NCI-H187 (cell line): Measurements from ENCODE around the gene S1PR2.
A peak's percentile ranks its signal among the peaks of the same experiment; 100 is the strongest.
"Not testable (repeated sequence)": the region's sequence is repeated elsewhere in the genome, so short reads cannot be mapped to it uniquely, and the experiment has no call there.

Experiments
- DNase-seq, 2 experiments: peaks; one replicate each; lab custom pipeline; 2025; lab: John Stamatoyannopoulos, UW

The S1PR2 gene

DNA sequence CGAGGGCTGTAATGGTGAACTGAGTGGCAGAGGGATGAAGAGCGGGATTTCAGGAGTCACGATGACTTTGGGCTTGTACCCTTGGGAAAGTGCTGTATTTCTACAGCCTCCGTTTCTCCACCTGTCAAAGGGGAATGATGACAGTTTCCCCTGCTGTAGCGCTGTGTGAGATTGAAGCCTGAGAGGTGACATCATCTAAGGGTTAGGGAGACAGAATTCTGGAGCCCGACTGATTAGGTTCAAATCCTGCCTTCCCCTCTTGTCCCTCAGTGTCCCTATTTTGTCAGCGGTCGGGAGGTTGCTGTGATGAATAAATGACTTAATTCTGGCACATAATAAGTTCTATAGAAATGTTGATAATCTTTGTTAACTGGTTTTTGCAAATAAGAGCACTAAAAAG, 21.6 kb upstream of the S1PR2 start:
- no peak for DNase-seq

DNA sequence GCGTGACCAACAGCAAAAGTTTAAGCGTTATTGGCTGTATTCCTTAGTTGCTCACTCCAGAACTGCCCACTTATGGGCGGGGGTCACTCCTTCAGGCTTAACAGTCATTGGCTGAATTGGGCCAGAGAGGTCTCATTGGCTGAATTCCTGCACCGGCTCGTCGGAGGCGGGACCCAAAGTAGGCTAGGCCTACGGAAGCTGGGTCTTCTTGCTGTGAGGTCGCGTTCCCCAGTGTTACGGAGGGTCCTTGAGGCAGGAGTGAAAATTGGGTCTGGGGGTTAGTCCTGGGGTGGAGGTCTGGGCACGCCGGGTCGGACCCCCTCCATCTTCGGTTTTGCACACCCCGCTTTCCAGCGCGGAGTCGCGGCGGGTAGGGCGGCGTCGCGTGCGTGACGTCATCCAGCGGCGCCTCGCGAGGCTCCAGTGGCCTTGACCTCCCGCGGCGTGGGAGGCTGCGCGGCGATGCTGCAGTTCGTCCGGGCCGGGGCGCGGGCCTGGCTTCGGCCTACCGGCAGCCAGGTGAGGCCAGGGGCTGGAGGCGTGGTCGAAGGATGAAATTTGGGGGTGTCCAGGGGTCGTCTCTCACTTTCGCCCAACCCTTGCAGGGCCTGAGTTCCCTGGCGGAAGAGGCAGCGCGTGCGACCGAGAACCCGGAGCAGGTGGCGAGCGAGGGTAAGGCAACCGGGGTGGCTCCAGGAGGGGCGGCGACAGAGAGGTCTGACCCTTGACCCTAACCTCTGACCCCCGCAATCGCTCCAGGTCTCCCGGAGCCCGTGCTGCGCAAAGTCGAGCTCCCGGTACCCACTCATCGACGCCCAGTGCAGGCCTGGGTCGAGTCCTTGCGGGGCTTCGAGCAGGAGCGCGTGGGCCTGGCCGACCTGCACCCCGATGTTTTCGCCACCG, 20.9 kb upstream of the S1PR2 start, which contains the start of gene MRPL4:
TSS of gene MRPL4 (plus strand) at position 423 of the 903 bp plus-strand sequence. CDS start at position 463, 40 bp downstream.
- DNase-seq = peak; percentile 82 to 89

- DNase-seq = no peak
Measured at GRCh38 chr19:10246511-10246910, 15.4 kb upstream of the S1PR2 start.

DNA sequence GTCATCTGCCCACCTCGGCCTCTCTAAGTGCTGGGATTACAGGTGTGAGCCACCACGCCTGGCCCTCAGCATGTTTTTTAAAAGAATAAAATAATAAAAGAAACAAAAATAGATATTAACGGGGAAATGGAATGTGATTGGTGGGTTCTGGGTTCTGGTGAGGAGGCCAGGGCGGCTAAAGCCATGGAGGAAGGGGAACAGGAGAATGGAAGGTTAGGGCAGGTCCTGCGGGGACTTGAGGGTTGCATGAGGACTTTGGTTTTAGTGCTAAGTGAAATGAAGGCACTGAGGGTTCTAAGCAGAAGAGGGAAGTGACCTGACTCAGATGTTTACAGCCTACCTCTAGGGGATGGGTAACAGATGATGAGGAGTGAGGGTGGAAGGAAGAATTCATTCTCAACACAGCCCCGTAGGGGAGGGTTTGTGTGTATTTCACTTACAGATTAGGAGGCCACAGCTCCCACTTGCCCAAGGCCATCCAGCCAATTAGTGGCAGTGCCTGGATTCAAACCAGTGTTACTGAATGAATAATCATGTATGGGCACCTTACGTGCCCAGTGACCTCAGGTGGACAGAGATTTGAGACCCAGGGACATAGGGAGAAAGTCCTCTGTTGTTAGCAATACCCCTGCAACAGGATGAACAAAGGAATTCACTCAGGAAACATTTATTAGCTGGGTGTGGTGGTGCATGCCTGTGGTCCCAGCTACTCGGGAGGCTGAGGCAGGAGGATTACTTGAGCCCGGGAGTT, 14.2 kb upstream of the S1PR2 start:
- DNase-seq = no peak

GRCh38 chr19:10243606-10244005, 12.5 kb upstream of the S1PR2 start:
- DNase-seq = no peak

GRCh38 chr19:10241826-10242449, 10.8 kb upstream of the S1PR2 start:
- DNase-seq = not testable (repeated sequence)

- DNase-seq = no peak
Measured at GRCh38 chr19:10238172-10238783, 7.1 kb upstream of the S1PR2 start.

DNA sequence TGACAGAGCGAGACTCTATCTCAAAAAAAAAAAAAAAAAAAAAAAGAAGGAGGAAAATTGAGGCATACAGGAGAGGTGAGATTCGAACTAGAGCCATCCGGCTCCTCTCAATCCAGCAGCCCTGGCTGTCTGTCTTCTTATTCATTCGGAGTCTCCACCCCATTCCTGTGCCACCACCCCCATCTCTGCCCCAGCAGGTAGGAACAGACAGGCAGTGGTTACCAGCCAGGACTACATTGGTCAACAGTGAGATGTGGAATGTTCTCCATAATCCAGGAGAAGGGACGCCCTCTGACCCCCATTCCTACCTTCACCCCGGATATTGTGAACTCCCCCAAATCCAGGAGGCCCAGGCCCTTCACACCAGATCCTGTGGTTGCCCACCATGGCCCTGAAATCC, 6.6 kb upstream of the S1PR2 start:
- no peak for DNase-seq

- not testable (repeated sequence) for DNase-seq
Measured at GRCh38 chr19:10235409-10235808, 4.3 kb upstream of the S1PR2 start.

DNA sequence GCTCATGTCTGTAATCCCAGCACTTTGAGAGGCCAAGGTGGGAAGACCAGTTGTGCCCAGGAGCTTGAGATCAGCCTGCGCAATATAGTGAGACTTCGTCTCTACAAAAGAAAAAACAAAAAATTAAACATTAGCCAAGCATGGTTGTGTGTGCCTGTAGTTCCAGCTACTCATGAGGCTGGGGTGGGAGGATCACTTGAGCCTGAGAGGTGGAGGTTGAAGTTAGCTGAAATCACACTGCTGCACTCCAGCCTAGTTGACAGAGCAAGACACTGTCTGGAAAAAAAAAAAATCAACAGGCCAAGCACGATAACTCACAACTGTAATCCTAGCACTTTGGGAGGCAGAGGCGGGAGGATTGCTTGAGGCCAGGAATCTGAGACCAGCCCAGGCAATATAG, 3.9 kb upstream of the S1PR2 start:
- DNase-seq = no peak

DNA sequence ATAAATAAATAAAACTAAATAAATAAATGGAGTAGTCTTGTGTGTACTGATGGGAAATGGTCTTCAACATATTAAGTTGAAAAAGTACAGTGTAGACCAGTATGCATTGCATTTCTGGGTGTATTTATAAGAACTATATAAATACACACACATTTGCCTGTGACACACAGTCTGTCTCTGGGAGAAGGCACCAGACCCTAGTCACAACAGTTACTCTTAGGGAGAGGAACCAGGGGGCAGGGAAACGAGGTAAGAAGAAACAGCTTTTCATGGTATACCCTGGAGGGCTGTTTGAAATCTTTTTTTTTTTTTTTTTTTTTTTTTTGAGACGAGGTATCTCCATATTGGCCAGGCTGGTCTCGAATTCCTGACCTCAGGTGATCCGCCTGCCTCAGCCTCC, 2.8 kb upstream of the S1PR2 start:
- DNase-seq = no peak

DNA sequence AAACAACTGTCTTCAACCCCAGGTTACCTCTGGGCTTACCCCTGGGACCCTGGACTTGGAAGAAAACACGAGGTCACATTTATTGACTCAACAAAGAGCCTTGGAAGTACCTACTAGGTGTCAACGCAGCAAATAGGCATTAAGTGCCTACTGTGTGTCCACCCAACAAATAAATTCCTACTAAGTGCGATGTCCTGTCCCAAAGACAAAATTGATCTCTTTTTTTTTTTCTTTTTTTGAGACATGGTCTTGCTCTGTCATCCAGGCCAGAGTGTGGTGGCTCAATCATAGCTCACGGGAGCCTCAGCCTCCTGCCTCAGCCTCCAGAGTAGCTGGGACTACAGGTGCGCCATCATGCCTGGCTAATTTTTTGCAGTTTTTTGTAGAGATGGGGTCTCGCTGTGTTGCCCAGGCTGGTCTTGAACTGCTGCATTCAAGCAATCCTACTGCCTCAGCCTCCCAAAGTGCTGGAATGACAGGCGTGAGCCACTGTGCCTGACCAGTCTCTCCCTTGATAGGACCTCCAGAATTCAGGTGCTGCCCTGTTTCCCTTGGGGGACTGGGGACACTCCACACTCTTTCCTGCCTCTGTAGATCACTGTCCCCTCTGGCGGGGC, 589 bp upstream of the S1PR2 start:
- DNase-seq = no peak

DNA sequence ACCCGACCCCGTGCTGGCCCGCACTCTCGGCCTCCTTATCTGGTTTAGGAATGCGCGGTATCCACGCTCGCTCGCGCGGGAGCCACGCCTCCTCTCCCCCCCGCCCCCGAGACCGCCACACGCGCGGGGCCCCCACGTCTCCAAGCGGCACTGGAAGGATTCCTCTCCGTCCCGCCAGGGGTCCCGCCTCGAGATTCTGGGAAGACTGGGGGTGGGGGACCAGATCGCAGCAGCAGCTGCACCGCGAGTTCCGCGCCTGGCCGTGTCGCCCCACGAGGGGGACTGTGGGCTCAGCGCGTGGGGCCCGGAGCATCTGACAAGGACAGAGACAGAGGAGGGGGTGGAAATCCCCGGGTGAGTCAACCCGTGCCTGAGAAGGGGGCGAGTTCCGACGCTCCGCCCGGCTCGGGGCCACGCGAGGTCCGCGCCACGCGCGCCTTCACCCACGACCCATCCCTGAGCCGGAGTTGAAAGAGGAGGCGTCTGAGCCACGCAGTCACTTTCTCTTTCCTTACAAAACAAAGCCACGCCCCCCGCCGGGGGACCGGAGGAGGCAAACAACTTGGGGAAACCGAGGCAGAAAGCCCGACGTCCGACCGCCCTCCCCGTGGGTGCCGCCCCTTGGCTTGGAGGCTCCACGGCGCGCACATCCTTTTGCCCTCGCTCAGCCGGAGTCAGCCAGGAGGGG, 814 bp downstream of the S1PR2 start:
- DNase-seq = no peak

GRCh38 chr19:10228920-10229319, 2.2 kb downstream of the S1PR2 start:
- DNase-seq = no peak

DNA sequence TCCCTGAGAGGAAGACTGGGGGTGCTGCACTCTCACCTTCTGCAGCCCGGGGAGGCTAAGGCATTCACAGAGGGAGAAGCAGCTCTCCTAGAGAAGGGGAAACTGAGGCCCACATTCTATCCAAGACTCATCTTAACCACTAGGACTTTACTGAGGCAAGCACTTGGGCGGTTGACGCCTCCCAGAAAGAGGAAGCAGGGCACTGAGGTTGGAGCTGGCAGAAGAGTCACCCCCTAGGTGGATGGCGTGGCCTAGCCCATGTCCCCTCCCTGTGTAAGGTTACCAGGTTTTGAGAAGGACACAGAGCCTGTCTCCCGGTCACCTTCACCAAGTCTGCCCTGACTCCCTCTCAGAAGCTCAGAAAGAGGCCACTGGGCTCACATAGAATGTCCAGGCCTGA, 2.7 kb downstream of the S1PR2 start:
- DNase-seq = no peak

- DNase-seq = no peak
Measured at GRCh38 chr19:10227026-10227971, 3.8 kb downstream of the S1PR2 start.

DNA sequence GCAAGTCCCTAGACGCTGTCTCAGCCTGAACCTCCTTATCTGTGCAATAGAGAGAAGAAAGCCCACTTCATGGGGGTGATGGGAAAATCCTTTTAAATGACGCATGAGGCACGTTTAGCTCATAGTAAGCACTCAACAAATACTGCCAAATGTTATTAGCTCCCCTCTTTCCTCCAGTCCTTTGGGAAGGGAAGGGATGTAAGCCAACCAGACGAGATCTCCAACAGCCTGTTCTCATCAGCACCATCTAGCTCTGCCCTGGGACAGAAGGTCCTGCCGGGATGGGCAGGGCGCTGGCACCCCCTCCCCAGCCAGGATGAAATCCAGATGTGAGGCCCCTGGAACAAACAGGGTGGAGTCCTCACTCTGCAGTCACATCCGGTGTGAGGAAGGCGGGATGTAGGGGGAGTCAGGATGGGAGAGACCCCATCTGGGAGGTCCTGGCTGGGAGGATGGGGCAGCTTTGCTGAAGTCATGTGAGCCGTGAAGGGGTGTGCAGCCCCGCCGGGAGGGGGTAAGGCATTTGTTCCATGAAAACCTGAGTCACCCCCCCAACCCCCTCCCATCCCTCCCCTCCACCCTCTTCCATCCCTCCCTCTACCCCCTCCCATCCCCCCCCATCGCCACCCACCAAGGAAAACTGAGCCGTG, 4.6 kb downstream of the S1PR2 start:
- no peak for DNase-seq

DNA sequence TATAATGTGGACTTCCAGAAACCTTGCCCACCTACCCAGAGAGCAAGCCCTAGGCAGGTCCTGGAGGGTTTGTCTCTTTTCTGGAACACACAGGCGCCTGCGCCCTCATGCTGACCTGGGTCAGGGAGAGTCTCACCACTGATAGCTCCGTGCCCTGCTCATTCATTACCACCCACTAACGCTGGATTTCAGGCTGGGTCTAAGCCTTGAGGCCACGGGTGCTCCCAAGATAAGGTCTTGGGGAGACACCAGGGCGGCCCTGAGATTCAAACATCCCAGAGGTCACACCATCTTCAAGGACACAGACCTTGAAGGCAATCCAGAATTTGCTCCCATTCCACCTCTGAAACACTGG, 5.1 kb downstream of the S1PR2 start:
- DNase-seq = no peak

- DNase-seq = no peak
Measured at GRCh38 chr19:10224337-10224736, 6.8 kb downstream of the S1PR2 start.
